Heart right ventricle (tissue), 16 donors: ENCODE results near the gene LOXL1. TPM values are rescaled to one million over a fixed set of nuclear protein-coding genes. Genes with fewer than 3 reads are reported as not detected.

Experiments
- ATAC-seq, 8 donors: fragments of 200-7000 bp; cut with Tn5 transposase; one replicate each; pipeline ENCODE4 v1.9.1; 2020; ENCODE audit warnings: mild to moderate bottlenecking in 8 of 8, moderate library complexity in 8 of 8, moderate number of reproducible peaks in 1 of 8
- DNase-seq, 2 donors: peaks; one replicate each; pipeline ENCODE4 v3.0.0-alpha.2; 2020
- H3K27ac ChIP-seq, 10 donors: fragments of 200-600 bp; sonication (generic) in 2 of 10; one replicate each; pipeline versions ENCODE4 v1.5.0 to v1.8.0; 2020 to 2022; ENCODE audit warnings: mild to moderate bottlenecking in 3 of 10
- H3K27me3 ChIP-seq, 7 donors: fragments of 200-600 bp; one replicate each; pipeline ENCODE4 v1.8.0; 2021 to 2022; ENCODE audit warnings: mild to moderate bottlenecking in 2 of 7
- H3K36me3 ChIP-seq, 9 donors: fragments of 200-600 bp; sonication (generic) in 1 of 9; one replicate each; pipeline versions ENCODE4 v1.5.0 to v1.8.0; 2020 to 2022; ENCODE audit warnings: mild to moderate bottlenecking in 2 of 9
- H3K4me1 ChIP-seq, 9 donors: fragments of 200-600 bp; sonication (generic) in 1 of 9; one replicate each; pipeline versions ENCODE4 v1.5.0 to v1.8.0; 2020 to 2022; ENCODE audit warnings: mild to moderate bottlenecking in 4 of 9
- H3K4me3 ChIP-seq, 10 donors: fragments of 200-600 bp; sonication (generic) in 2 of 10; one replicate each; pipeline versions ENCODE4 v1.5.0 to v1.8.0; 2020 to 2022; ENCODE audit warnings: mild to moderate bottlenecking in 7 of 10, moderate library complexity in 2 of 10
- H3K9me3 ChIP-seq, 11 donors: fragments of 200-600 bp in 10 of 11; sonication (generic) in 2 of 11; one replicate each; pipeline versions ENCODE4 v1.5.0 to v1.8.0; 2013 to 2022; ENCODE audit warnings: mild to moderate bottlenecking in 2 of 11, control low read depth in 1 of 11, moderate library complexity in 1 of 11
- WGBS, 2 donors: extraction: QIAGEN DNeasy Blood & Tissue Kit; methylation state at CpG; one replicate each; pipeline ENCODE4 v1.1.7; 2013; ENCODE audit warnings: inconsistent platforms in 1 of 2; 5-methylcytosine and 5-hydroxymethylcytosine counted together
- intact Hi-C, 10 donors: fragments of 100-400 bp; cut with DNase I; formaldehyde crosslinking; loops; one replicate each; pipeline versions ENCODE4 v1.11.1 to v1.14.2; 2022
- polyA plus RNA-seq, 2 donors: library from polyadenylated mRNA; stranded (reverse); fragments of 200-250 nt; gene quantifications; one replicate each; pipeline ENCODE4 v1.2.3, GENCODE V29; 2013
- total RNA-seq, 10 donors: library from RNA; stranded (reverse); fragmentation: NEBNext Ultra II Directional in 3 of 10; extraction: Animal tissue kit (Norgen Biotek cat#: 25700) in 3 of 10; gene quantifications; one replicate each; pipeline versions ENCODE4 v1.2.1 to v1.2.4, GENCODE V29; 2021 to 2023
- TF ChIP-seq, protein P1 (sequence below), 9 donors: fragments of 200-600 bp; sonication (generic) in 2 of 9; IDR thresholded peaks; one replicate each; pipeline versions ENCODE4 v1.5.0 to v1.8.0; 2021 to 2022; ENCODE audit warnings: antibody characterized with exemption in 9 of 9, mild to moderate bottlenecking in 5 of 9, moderate library complexity in 1 of 9
- donor health status: Arrhythmogenic right ventricular cardiomyopathy.
- donor health status: ischemic (EF 13 %, LVEDD 7.1; RV severe dilation, severe dysfunction).
- donor health status: healthy with polysubstance abuse.
- donor health status: DM: no; HTN: yes; CAD: no.
- donor health status: DM: no; HTN: no; CAD: no.
- donor health status: ischemic (EF 25% LVEDD 6.9; RV normal size, moderate dysfunction).
- donor health status: ischemic (EF 25% LVEDD 5.7; RV mildly dilated, moderate dysfunction).
- donor health status: healthy.
- donor health status: DM: yes; HTN: yes; CAD: no.
- donor health status: Ischemic cardiomyopathy.
- donor health status: ischemic (EF 35%, LVEDD 5.7; RV mildly dilated, moderate dysfunction).
- donor health status: nonischemic (EF 11% LVEDD 7.7; RV severe dilation, severe dysfunction).
- donor health status: DM: yes; HTN: yes; CAD: no.
- donor health status: PGD.
- donor health status: ischemic (EF 29% LVEDD 5.4; RV normal size, mild dysfunction).
- donor health status: nonischemic (EF 23%, LVEDD 6.1; RV moderate dilation, normal function).

LOXL1 gene
- total and polyA plus RNA-seq, 12 donors, result 11.2 to 66.6 (median 27.8) TPM

GRCh38 chr15:73946795-73947370, 20.6 kb downstream of the LOXL1 start:
- 95 to 97% methylated on average over 9 of the region's 9 CpGs for WGBS, 2 donors
- Histone ChIP-seq H3K27me3 (no peaks in the 10 kb centered on the region), H3K4me3 (no peak overlapping the region), H3K27ac (peak overlapping the region in 1 of 10 donors; percentile 86), H3K4me1 (peaks cover 5 to 45% (median 16%) of the 10 kb centered on the region in 9 donors), H3K36me3 (peaks cover 0 to 47% (median 15%) of the 10 kb centered on the region in 9 donors), H3K9me3 (no peaks in the 10 kb centered on the region)
- intact Hi-C loops, result no loop called here
- TF ChIP-seq, protein P1, sequence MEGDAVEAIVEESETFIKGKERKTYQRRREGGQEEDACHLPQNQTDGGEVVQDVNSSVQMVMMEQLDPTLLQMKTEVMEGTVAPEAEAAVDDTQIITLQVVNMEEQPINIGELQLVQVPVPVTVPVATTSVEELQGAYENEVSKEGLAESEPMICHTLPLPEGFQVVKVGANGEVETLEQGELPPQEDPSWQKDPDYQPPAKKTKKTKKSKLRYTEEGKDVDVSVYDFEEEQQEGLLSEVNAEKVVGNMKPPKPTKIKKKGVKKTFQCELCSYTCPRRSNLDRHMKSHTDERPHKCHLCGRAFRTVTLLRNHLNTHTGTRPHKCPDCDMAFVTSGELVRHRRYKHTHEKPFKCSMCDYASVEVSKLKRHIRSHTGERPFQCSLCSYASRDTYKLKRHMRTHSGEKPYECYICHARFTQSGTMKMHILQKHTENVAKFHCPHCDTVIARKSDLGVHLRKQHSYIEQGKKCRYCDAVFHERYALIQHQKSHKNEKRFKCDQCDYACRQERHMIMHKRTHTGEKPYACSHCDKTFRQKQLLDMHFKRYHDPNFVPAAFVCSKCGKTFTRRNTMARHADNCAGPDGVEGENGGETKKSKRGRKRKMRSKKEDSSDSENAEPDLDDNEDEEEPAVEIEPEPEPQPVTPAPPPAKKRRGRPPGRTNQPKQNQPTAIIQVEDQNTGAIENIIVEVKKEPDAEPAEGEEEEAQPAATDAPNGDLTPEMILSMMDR (IDR thresholded peaks at IDR 0.05), result no peak
- DNase-seq (no peak), ATAC-seq (no peak)

DNA sequence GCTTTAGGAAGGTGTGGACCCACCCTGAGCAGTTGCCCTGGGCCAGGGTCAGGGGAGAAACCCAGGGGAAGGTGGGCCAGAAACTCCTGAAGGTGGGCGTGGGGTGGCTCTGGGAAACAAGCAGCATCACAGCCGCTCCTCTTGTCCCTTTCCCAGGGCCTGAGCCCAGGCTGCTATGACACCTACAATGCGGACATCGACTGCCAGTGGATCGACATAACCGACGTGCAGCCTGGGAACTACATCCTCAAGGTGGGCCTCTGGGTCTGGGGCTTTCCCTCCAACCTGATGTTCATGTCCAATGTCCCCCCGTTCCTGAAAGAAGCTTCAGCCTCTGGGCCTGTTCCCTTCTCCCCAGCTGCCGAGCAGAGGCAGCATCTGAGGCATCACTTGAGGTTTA, 21.4 kb downstream of the LOXL1 start:
- H3K27ac ChIP-seq, result peak overlapping the region in 1 of 10 donors; percentile 86
- 94 to 95% methylated on average over 9 of the region's 9 CpGs for WGBS, 2 donors
- no peaks in the 10 kb centered on the region for H3K27me3 ChIP-seq
- TF ChIP-seq, protein P1 (IDR thresholded peaks at IDR 0.05), result no peak
- no peaks in the 10 kb centered on the region for H3K9me3 ChIP-seq
- H3K4me1 ChIP-seq, result peaks cover 10 to 45% (median 21%) of the 10 kb centered on the region in 9 donors
- ATAC-seq (no peak), DNase-seq (no peak)
- intact Hi-C loops, result no loop called here
- H3K4me3 ChIP-seq, result no peak overlapping the region
- H3K36me3 ChIP-seq, result peaks cover 0 to 52% (median 15%) of the 10 kb centered on the region in 9 donors

- H3K36me3 ChIP-seq, result peaks cover 0 to 47% (median 15%) of the 10 kb centered on the region in 9 donors
- no peaks in the 10 kb centered on the region for H3K27me3 ChIP-seq
- no peak overlapping the region for H3K4me3 ChIP-seq
- H3K9me3 ChIP-seq, result no peaks in the 10 kb centered on the region
- no peak for DNase-seq
- H3K4me1 ChIP-seq, result peaks cover 12 to 49% (median 27%) of the 10 kb centered on the region in 9 donors
- WGBS, 2 donors, result 91 to 94% methylated on average over 4 of the region's 4 CpGs
- intact Hi-C loops, result no loop called here
- no peak for ATAC-seq
- TF ChIP-seq, protein P1 (IDR thresholded peaks at IDR 0.05), result no peak
- H3K27ac ChIP-seq, result peak overlapping the region in 1 of 10 donors; percentile 29
Observed at GRCh38 chr15:73948396-73948795, 22.1 kb downstream of the LOXL1 start.

DNA sequence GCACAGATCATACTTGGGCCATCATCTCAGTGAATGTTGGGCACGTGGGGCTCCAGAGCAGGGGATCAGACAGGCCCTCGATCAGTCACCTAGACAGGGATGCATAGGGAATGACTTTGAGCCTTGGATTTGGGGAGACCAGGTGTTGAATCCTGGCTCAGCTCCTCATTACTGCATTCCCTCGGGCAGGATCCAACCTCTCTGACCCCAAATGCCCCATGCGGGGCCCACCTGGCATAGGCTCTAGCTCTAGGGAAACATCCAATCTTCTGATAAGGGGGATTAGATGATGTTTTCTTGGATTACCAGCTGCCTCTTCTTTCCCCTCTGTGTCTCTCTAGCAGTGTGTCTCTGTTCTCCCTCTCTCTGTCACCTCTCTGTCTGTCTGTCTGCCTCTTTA, 22.7 kb downstream of the LOXL1 start:
- no peaks in the 10 kb centered on the region for H3K9me3 ChIP-seq
- H3K27ac ChIP-seq, result peak overlapping the region in 2 of 10 donors; percentile 24 to 95
- ATAC-seq, result no peak
- TF ChIP-seq, protein P1 (IDR thresholded peaks at IDR 0.05), result no peak
- no peaks in the 10 kb centered on the region for H3K27me3 ChIP-seq
- H3K36me3 ChIP-seq, result peaks cover 0 to 47% (median 15%) of the 10 kb centered on the region in 9 donors
- H3K4me1 ChIP-seq, result peaks cover 15 to 50% (median 32%) of the 10 kb centered on the region in 9 donors
- DNase-seq, result no peak
- intact Hi-C loops, result no loop called here
- 76 to 81% methylated on average over 4 of the region's 4 CpGs for WGBS, 2 donors
- no peak overlapping the region for H3K4me3 ChIP-seq
